ENCODE data around the gene TMPRSS6.
A peak's percentile ranks its signal among the peaks of the same experiment; 100 is the strongest.

Gene TMPRSS6

GRCh38 chr22:37140686-37141323, 31.3 kb upstream of the TMPRSS6 start:
- no peak for DNase-seq (ENCODE audit: low read depth)

GRCh38 chr22:37139762-37140161, 30.2 kb upstream of the TMPRSS6 start:
- DNase-seq (ENCODE audit: low read depth), result no peak

GRCh38 chr22:37138849-37139561, 29.5 kb upstream of the TMPRSS6 start:
- no peak for DNase-seq (ENCODE audit: low read depth)

- DNase-seq (ENCODE audit: low read depth), result no peak
Measured at GRCh38 chr22:37137903-37138665, 28.6 kb upstream of the TMPRSS6 start.

GRCh38 chr22:37137131-37137530, 27.6 kb upstream of the TMPRSS6 start:
- no peak for DNase-seq (ENCODE audit: low read depth)

GRCh38 chr22:37135023-37135422, 25.5 kb upstream of the TMPRSS6 start:
- DNase-seq (ENCODE audit: low read depth), result no peak

- DNase-seq (ENCODE audit: low read depth), result no peak
Measured at GRCh38 chr22:37133304-37134018, 23.9 kb upstream of the TMPRSS6 start.

GRCh38 chr22:37132773-37133172, 23.3 kb upstream of the TMPRSS6 start:
- DNase-seq (ENCODE audit: low read depth), result no peak

- DNase-seq (ENCODE audit: low read depth), result no peak
Measured at GRCh38 chr22:37129866-37130441, 20.4 kb upstream of the TMPRSS6 start.

GRCh38 chr22:37128555-37129281, 19.2 kb upstream of the TMPRSS6 start:
- no peak for DNase-seq (ENCODE audit: low read depth)

GRCh38 chr22:37127350-37127878, 17.9 kb upstream of the TMPRSS6 start:
- DNase-seq (ENCODE audit: low read depth), result no peak

GRCh38 chr22:37126882-37127281, 17.4 kb upstream of the TMPRSS6 start:
- DNase-seq (ENCODE audit: low read depth), result no peak

GRCh38 chr22:37126383-37126782, 16.9 kb upstream of the TMPRSS6 start:
- DNase-seq (ENCODE audit: low read depth), result no peak

- DNase-seq (ENCODE audit: low read depth), result no peak
Measured at GRCh38 chr22:37123649-37124048, 14.1 kb upstream of the TMPRSS6 start.

- no peak for DNase-seq (ENCODE audit: low read depth)
Measured at GRCh38 chr22:37122598-37123180, 13.2 kb upstream of the TMPRSS6 start.

GRCh38 chr22:37121887-37122591, 12.5 kb upstream of the TMPRSS6 start:
- peak; percentile 89 for DNase-seq (ENCODE audit: low read depth)

- DNase-seq (ENCODE audit: low read depth), result no peak
Measured at GRCh38 chr22:37120569-37121340, 11.2 kb upstream of the TMPRSS6 start.

- no peak for DNase-seq (ENCODE audit: low read depth)
Measured at GRCh38 chr22:37119872-37120271, 10.4 kb upstream of the TMPRSS6 start.

- no peak for DNase-seq (ENCODE audit: low read depth)
Measured at GRCh38 chr22:37118083-37118482, 8.6 kb upstream of the TMPRSS6 start.

Measured in activated T-helper 9 cell treated with anti-CD3 and anti-CD28 coated beads, Interleukin-2, amount 50 U/mL, for 16 hours (primary cell).